Upper lobe of left lung (tissue), 6 donors: ENCODE data around the gene FLT4. TPM values are rescaled to one million over a fixed set of nuclear protein-coding genes. Genes with fewer than 3 reads are reported as not detected.
A peak's percentile ranks its signal among the peaks of the same experiment; 100 is the strongest.

Experiments used
- ATAC-seq, 2 donors: fragments of 200-7000 bp; cut with Tn5 transposase; one replicate each; pipeline ENCODE4 v1.9.1; 2022; ENCODE audit warnings: mild to moderate bottlenecking in 2 of 2, moderate library complexity in 2 of 2; ENCODE audit not compliant: low FRiP score in 2 of 2
- DNase-seq, 2 donors: peaks; one replicate each; pipeline ENCODE4 v3.0.0-alpha.2; 2019 to 2020
- H3K27ac ChIP-seq, 4 donors: fragments of 200-600 bp; sonication (generic); one replicate each; pipeline ENCODE4 v1.5.1; 2016 to 2019
- H3K27me3 ChIP-seq, 4 donors: fragments of 200-600 bp; sonication (generic); one replicate each; pipeline ENCODE4 v1.5.1; 2017 to 2019
- H3K36me3 ChIP-seq, 4 donors: fragments of 200-600 bp; sonication (generic); one replicate each; pipeline ENCODE4 v1.5.1; 2016 to 2019
- H3K4me1 ChIP-seq, 4 donors: fragments of 200-600 bp; sonication (generic); one replicate each; pipeline ENCODE4 v1.5.1; 2018 to 2019
- H3K4me3 ChIP-seq, 4 donors: fragments of 200-600 bp; sonication (generic); one replicate each; pipeline ENCODE4 v1.5.1; 2017 to 2019; ENCODE audit warnings: mild to moderate bottlenecking in 2 of 4, moderate library complexity in 1 of 4
- H3K9me3 ChIP-seq, 4 donors: fragments of 200-600 bp; sonication (generic); one replicate each; pipeline ENCODE4 v1.5.1; 2018 to 2019
- EP300 ChIP-seq, 4 donors: sonication (generic); formaldehyde crosslinking; IDR thresholded peaks; one replicate each; pipeline ENCODE4 v1.5.1; 2017; ENCODE audit warnings: antibody characterized with exemption in 4 of 4, control low read depth in 2 of 4
- POLR2A ChIP-seq, 4 donors: fragments of 450-650 bp; IDR thresholded peaks; one replicate each; pipeline ENCODE4 v1.5.1; 2016 to 2017; ENCODE audit warnings: antibody characterized with exemption in 4 of 4, mild to moderate bottlenecking in 2 of 4
- POLR2AphosphoS5 ChIP-seq, 2 donors: sonication (generic); formaldehyde crosslinking; IDR thresholded peaks; one replicate each; pipeline ENCODE4 v1.5.1; 2017; ENCODE audit warnings: antibody characterized with exemption in 2 of 2
- WGBS, 2 donors: methylation state at CpG; one replicate each; pipeline ENCODE4 v1.1.5; 2017 to 2018; 5-methylcytosine and 5-hydroxymethylcytosine counted together
- total RNA-seq, 6 donors: library from RNA; depleted of rRNA in 4 of 6; stranded (reverse); fragments of >200 nt in 4 of 6; gene quantifications; one replicate each; pipeline versions ENCODE4 v1.1.0 to v1.2.1, GENCODE V29; 2016 to 2021
- TF ChIP-seq, protein P1 (sequence below), 6 experiments: fragments of 450-650 bp in 4 of 6; fragments of 200-600 bp in 2 of 6; sonication (generic) in 2 of 6; IDR thresholded peaks; one replicate each; pipeline ENCODE4 v1.5.1; 2016 to 2019; ENCODE audit warnings: antibody characterized with exemption in 6 of 6
- donor health status: DM: no; HTN: no; CAD: no; lungs with moderate emphysema.
- donor health status: DM: no; HTN: yes; CAD: no; lungs with severe emphysema.

The FLT4 gene
- total RNA-seq, 6 donors from 2014 or later: 11.7 to 34.0 (median 21.2) TPM

DNA sequence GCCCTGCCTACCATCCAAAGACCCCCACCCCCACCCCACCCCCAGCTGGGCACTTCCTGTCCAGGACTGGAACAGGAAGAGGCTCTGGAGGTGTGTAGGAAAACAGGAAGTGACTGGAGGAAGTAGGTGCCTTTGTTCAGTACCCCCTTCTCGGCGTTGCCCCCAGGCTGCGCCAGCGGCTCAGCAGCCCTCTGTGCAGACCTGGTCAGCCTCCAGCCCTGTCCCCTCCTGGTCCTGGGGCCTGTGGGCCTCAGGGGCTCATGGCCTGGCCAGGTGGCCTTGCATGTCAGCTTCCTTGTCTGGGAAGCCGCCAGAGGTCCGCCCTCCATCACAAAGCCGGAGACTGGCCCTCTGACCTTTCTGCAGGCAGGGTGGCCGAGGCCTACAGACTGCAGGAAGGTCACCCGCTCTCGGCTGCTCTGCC, 26.0 kb downstream of the FLT4 start:
- Histone ChIP-seq H3K4me1 (peaks cover 9 to 24% (median 16%) of the 10 kb centered on the region in 4 donors), H3K27ac (peak overlapping the region in 3 of 4 donors; percentile 39 to 72 (median 60)), H3K27me3 (peaks cover 0 to 6% (median 0%) of the 10 kb centered on the region in 4 donors), H3K4me3 (no peak overlapping the region), H3K9me3 (no peaks in the 10 kb centered on the region), H3K36me3 (peaks cover 0 to 16% (median 7%) of the 10 kb centered on the region in 4 donors)
- 54 to 97% methylated on average over 6 to 10 of the region's 10 CpGs for WGBS, 2 donors
- TF ChIP-seq, protein P1, sequence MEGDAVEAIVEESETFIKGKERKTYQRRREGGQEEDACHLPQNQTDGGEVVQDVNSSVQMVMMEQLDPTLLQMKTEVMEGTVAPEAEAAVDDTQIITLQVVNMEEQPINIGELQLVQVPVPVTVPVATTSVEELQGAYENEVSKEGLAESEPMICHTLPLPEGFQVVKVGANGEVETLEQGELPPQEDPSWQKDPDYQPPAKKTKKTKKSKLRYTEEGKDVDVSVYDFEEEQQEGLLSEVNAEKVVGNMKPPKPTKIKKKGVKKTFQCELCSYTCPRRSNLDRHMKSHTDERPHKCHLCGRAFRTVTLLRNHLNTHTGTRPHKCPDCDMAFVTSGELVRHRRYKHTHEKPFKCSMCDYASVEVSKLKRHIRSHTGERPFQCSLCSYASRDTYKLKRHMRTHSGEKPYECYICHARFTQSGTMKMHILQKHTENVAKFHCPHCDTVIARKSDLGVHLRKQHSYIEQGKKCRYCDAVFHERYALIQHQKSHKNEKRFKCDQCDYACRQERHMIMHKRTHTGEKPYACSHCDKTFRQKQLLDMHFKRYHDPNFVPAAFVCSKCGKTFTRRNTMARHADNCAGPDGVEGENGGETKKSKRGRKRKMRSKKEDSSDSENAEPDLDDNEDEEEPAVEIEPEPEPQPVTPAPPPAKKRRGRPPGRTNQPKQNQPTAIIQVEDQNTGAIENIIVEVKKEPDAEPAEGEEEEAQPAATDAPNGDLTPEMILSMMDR (IDR thresholded peaks at IDR 0.05): no peak
- peak in 1 of 2 donors; percentile 67 for DNase-seq
- ATAC-seq: no peak

DNA sequence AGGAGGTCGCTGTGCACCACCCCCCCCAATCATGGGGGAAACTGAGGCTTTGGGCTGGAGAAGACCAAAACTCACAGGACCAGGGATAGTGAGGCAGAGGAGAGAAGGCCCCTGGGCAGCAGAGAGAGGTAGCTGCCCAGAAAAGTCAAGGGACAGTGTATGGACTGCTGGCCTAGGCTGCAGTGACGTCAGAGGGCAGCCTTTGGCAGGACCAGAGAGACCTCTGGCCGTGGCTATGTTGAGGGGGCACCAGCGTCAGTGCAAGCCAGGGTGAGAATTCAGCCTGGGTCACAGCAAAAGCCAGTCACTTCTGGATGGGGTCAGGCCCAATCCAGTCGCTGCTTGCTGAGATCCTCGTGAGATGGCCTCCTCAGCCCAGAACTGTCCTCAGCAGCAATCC, 26.5 kb downstream of the FLT4 start:
- 77 to 86% methylated on average over 1 to 6 of the region's 6 CpGs for WGBS, 2 donors
- ATAC-seq (no peak), DNase-seq (no peak)
- no peaks in the 10 kb centered on the region for H3K9me3 ChIP-seq
- H3K36me3 ChIP-seq: peaks cover 0 to 16% (median 7%) of the 10 kb centered on the region in 4 donors
- H3K27ac ChIP-seq: peak overlapping the region in 3 of 4 donors; percentile 39 to 72 (median 60)
- H3K4me1 ChIP-seq: peaks cover 9 to 27% (median 16%) of the 10 kb centered on the region in 4 donors
- H3K27me3 ChIP-seq: peaks cover 0 to 6% (median 0%) of the 10 kb centered on the region in 4 donors
- no peak overlapping the region for H3K4me3 ChIP-seq
- TF ChIP-seq EP300 (IDR thresholded peaks at IDR 0.05) (no peak), POLR2A (IDR thresholded peaks at IDR 0.05) (no peak), POLR2AphosphoS5 (IDR thresholded peaks at IDR 0.05) (no peak)
- TF ChIP-seq, protein P1 (IDR thresholded peaks at IDR 0.05): no peak

DNA sequence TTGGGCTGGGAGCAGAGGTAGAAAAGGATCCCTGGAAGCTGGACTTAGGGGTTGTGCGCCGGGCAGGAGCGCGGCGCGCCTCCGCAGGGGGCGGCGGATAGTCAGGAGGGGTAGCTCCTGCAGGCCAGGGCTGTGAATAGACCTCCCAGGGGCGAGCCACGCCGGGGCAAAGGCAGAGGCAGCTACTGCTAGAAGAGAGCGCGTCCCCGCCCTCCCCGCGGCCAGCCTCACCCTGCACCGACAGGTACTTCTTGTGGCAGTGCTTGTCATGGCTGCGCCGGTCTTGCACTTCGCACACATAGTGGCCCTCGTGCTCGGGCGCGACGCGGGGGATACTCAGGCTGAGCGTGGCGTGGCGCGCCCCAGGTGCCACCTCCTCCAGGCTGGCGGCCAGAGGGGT, 28.1 kb downstream of the FLT4 start:
- ATAC-seq: no peak
- no peaks in the 10 kb centered on the region for H3K9me3 ChIP-seq
- peaks cover 9 to 27% (median 16%) of the 10 kb centered on the region in 4 donors for H3K4me1 ChIP-seq
- peaks cover 0 to 19% (median 8%) of the 10 kb centered on the region in 4 donors for H3K36me3 ChIP-seq
- 77 to 87% methylated on average over 12 to 32 of the region's 32 CpGs for WGBS, 2 donors
- no peak overlapping the region for H3K27ac ChIP-seq
- peaks cover 0 to 6% (median 0%) of the 10 kb centered on the region in 4 donors for H3K27me3 ChIP-seq
- TF ChIP-seq POLR2AphosphoS5 (IDR thresholded peaks at IDR 0.05): no peak
- TF ChIP-seq POLR2A (IDR thresholded peaks at IDR 0.05): no peak
- no peak for TF ChIP-seq EP300 (IDR thresholded peaks at IDR 0.05)
- no peak overlapping the region for H3K4me3 ChIP-seq
- peak in 1 of 2 donors; percentile 84 for DNase-seq

DNA sequence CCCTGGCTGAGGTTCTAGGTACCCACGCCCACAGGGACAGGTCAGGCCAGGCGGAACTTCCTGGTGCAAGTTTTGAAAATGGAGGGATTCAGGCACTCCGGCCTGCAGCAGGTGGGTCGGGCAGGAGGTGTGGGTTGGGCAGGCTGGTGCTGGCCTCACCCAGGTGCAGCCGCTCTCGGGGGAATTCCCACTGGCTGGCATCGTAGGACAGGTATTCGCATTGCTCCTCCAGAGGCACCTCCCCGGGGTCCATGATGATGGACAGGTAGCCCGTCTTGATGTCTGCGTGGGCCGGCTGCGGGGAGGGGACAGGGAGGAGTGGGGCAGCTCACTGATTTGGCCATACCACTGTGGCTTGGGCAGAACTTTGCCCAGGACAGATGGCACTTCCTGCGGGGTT, 29.4 kb downstream of the FLT4 start:
- Histone ChIP-seq H3K27ac (no peak overlapping the region), H3K9me3 (no peaks in the 10 kb centered on the region), H3K27me3 (peaks cover 0 to 6% (median 0%) of the 10 kb centered on the region in 4 donors), H3K4me1 (peaks cover 9 to 27% (median 16%) of the 10 kb centered on the region in 4 donors), H3K4me3 (no peak overlapping the region), H3K36me3 (peaks cover 0 to 20% (median 8%) of the 10 kb centered on the region in 4 donors)
- ATAC-seq (no peak), DNase-seq (peak in 1 of 2 donors; percentile 56)
- 86 to 93% methylated on average over 6 to 14 of the region's 14 CpGs for WGBS, 2 donors
- TF ChIP-seq, protein P1 (IDR thresholded peaks at IDR 0.05): no peak
- TF ChIP-seq EP300 (IDR thresholded peaks at IDR 0.05) (no peak), POLR2AphosphoS5 (IDR thresholded peaks at IDR 0.05) (no peak), POLR2A (IDR thresholded peaks at IDR 0.05) (no peak)

DNA sequence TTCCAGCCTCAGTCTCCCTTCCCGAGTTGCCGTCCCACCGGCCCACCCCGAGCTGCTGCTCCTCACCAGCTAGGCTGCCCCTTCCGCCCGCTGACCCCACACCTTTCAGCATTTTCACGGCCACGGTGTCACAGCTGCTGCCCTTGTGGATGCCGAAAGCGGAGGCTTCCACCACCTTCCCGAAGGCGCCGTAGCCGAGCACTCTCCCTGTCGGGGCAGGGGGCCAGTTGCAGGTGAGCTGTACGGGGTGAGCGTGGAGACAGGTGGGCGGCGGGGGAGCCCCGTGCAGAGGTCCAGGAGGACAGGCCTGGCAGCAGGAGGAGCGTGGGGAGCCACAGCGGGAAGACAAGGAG, 29.9 kb downstream of the FLT4 start:
- TF ChIP-seq POLR2A (IDR thresholded peaks at IDR 0.05) (no peak), EP300 (IDR thresholded peaks at IDR 0.05) (no peak)
- 82 to 93% methylated on average over 9 to 22 of the region's 22 CpGs for WGBS, 2 donors

More for the DNA sequence above, 29.9 kb downstream of the FLT4 start:
- H3K27me3 ChIP-seq: peaks cover 0 to 6% (median 0%) of the 10 kb centered on the region in 4 donors
- ATAC-seq (no peak), DNase-seq (peak in 1 of 2 donors; percentile 69)
- no peak overlapping the region for H3K4me3 ChIP-seq
- H3K36me3 ChIP-seq: peaks cover 0 to 20% (median 8%) of the 10 kb centered on the region in 4 donors
- H3K27ac ChIP-seq: no peak overlapping the region
- H3K4me1 ChIP-seq: peaks cover 9 to 27% (median 16%) of the 10 kb centered on the region in 4 donors
- no peaks in the 10 kb centered on the region for H3K9me3 ChIP-seq
